ENCODE data around the gene POP4. TPM values are rescaled to one million over a fixed set of nuclear protein-coding genes. Genes with fewer than 3 reads are reported as not detected.
A peak's percentile ranks its signal among the peaks of the same experiment; 100 is the strongest.
"Not testable (repeated sequence)": the region's sequence is repeated elsewhere in the genome, so short reads cannot be mapped to it uniquely, and the experiment has no call there.

The POP4 gene
- polyA plus RNA-seq, 5 donors = 47.1 to 62.6 (median 54.6) TPM

DNA sequence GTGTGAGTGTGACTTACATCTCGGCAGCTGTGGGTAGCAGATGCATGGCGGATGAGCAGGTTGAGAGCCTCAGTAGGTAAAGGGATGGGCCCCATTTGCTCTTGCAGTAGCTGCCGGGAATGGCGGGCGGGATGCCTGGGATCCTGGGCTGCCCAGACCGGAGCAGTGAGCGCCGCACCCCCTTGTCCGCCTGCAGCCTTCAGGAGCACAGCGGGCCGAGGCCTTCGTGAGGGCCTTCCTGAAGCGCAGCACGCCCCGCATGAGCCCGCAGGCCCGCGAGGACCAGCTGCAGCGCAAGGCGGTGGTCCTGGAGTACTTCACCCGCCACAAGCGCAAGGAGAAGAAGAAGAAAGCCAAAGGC lies 4.1 kb downstream of the POP4 start:
- no peak for DNase-seq

DNA sequence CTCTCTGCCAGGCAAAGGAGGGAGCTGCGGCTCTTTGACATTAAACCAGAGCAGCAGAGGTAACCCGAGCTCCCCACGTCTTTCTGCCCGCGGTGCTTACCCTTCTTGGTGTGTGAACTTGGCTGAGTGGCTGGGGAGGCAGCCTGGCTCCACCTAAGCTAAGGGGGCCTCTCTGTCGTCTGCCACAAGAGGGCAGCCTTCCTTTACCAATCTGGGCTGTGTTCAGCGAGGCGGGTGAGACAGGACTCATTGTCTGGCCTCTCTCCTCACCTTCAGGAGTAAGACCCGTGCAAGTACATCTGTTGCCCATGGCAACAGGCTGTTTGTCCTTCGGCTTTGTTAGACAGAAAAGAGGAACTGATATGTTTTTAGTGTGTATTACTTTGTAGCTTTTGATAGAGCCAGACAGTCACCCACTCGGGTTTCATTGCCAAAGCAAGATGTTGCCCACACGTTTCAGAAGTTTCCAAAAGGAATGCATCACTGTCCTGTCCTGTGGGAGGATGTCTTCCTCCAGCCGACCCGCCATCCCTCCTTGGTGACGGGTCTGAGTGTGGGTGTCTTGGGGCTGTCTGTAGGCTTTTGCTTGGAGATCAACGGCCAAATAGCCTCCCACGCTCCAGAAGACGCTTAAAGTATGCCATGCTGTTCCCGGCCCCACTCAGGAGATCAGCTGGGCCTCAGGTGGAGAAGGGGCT lies 4.6 kb downstream of the POP4 start:
- peak; percentile 48 to 58 for DNase-seq

- no peak for DNase-seq
These were observed 6.0 kb downstream of the POP4 start for GRCh38 chr19:29612121-29612520.

- no peak for DNase-seq
These were observed 6.9 kb downstream of the POP4 start for GRCh38 chr19:29612801-29613595.

- no peak for DNase-seq
These were observed 8.0 kb downstream of the POP4 start for GRCh38 chr19:29614046-29614445.

- DNase-seq = no peak
These were observed 8.7 kb downstream of the POP4 start for GRCh38 chr19:29614780-29615179.

- no peak for DNase-seq
These were observed 9.9 kb downstream of the POP4 start for GRCh38 chr19:29615891-29616425.

- no peak for DNase-seq
These were observed 10.5 kb downstream of the POP4 start for GRCh38 chr19:29616541-29616940.

DNA sequence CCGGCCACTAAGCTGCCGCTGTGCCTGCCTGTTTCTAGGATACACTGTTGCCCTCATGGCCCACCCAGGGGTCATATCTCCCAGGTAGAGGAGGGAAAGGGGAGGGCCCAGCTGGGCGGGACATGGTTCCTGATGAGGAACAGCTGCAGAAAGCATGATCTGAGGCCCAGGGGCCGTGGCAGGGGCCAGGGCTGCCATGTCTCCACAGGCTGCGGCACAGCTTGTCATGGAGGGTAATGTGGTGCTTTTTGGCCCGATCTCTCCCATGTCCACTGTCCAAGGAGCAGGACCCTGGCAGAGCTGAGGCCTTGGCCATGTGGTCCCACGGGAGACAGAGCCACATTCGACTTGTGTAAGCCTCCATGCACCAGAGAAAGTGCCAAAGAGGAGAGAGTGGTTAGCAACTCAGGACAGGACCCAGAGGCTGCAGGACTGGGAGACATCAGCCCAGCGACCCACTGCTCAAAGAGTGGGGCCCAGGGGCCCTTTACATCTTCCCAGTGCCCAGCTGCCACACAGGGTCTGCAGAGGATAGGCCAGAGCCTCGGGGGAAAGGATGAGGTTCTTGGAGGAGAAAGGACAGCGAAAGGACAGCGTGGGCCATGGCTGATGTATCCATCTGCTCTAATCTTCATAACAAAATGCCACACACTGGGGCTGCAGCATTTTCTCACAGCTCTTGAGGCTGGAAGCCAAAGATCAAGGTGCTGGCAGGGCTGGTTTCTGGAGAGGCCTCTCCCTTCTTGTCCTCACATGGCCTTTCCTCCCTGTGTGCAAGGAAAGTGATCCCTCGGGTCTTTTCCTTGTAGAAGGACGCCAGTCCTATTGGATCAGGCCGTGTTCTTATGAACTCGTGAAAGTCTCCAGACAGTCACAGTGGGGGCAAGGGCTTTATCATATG lies 11.5 kb downstream of the POP4 start:
- DNase-seq = no peak

DNA sequence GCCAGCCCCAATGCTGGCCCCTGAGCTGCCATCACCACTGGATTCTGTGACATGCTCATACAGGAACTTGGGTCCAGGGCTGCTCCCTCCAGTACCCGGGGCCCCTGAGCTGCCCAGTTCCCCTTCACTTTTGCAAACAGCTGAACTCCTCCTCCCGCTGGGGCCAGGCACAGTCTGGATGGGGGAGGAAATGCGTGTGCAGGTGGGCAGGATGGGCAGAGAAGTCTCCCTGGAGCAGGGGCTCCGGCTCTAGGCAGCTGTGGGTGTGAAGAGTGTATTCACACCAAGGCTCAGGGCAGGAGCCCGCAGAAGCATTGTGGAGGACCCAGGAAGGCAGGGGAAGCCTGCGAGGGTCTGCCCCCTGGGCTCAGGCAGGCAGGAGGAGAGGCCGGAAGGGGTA lies 12.4 kb downstream of the POP4 start:
- DNase-seq = no peak

DNA sequence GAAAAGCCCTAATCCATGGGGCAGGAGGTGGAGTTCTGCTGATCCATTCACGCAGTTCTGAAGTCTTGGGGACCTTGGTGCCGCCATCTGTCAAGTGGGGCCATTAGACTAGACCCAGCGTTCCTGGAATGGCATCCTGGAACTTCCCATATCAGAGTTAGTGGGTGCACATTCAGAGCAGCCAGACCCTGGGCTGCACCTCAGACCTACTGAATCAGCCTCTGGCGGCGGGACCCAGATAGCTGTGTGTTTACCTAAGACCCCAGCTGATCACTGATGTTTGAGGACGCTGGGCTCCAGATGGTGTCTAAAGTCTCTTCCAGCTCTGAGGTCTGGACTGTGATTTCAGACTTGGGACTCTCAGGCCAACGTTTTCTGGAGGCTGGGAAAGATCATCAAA lies 12.8 kb downstream of the POP4 start:
- DNase-seq = no peak

- DNase-seq = no peak
These were observed 14.9 kb downstream of the POP4 start for GRCh38 chr19:29620931-29621351.

DNA sequence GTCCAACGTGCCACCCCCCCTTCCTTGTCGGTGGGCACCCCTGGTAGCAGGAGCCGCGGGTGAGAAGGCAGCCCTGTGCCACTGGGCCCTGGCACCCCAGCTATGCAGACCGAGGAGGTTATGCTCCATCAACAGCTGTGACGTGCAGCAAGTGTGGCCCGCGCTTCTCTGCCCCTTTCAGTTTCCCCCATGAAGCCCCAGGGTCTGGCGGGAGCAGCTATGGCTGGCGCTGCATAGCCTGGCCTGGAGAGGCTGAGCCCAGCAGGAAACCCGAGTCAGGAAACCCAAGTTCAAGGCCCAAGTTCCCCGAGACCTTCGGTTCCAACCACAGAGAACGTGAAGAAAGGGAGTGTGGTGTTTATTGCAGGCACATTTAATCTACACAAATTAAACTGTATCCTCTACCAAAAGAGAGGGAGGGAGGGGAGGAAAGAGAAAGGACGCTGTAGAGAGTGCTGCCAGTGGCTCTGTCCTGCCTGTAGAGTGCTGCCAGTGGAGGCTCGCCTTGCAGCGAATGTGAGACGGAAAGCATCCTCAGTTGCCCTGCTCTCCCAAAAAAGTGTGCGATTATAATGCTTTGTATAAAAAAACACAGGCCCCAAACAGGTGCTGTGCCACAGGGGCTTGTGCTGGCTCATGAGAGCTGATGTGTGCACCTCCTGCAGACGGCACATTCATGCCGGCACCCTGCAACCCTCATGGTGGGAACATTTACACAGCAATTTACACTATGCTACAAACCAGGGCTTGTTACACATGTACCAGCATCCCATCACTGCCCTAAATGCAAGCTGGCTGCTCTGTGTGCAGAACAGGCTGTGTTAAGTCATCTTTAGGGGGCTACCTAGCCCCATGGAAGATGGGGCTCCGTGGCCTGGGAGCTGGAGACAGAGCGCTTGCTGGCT lies 16.3 kb downstream of the POP4 start:
- DNase-seq = no peak

- no peak for DNase-seq
These were observed 17.8 kb downstream of the POP4 start for GRCh38 chr19:29623726-29624488.

DNA sequence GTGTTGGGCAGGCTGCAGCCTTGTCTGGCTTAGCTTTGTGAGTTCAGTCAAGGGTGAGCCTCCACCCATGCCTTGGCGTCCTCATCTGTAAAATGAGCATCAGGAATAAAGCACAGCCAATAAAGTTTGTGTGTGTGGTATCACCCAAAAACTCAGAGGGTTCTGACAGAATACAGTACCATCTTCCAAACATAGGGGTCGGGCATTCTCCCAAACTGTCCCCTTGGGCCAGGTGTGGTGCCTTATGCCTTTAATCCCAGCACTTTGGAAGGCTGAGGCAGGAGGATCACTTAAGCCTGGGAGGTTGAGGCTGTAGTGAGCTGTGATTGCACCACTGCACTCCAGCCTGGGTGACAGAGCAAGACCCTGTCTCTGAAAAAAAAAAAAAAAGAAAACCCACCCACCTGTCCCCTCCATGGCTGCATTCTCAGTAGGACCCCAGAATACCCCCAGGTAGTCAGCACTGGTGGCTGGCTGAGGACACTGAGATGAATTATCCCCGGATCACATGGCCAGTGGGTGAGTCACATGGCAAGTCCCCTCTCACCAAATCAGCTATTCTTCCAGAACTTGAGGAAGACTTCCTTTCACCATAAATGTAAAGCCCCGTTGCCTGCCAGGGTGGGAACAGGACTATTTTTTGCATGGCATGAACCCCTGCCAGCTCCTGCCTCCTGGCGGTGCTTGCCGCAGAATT lies 18.6 kb downstream of the POP4 start:
- DNase-seq = no peak

- no peak for DNase-seq
These were observed 19.1 kb downstream of the POP4 start for GRCh38 chr19:29625186-29625651.

DNA sequence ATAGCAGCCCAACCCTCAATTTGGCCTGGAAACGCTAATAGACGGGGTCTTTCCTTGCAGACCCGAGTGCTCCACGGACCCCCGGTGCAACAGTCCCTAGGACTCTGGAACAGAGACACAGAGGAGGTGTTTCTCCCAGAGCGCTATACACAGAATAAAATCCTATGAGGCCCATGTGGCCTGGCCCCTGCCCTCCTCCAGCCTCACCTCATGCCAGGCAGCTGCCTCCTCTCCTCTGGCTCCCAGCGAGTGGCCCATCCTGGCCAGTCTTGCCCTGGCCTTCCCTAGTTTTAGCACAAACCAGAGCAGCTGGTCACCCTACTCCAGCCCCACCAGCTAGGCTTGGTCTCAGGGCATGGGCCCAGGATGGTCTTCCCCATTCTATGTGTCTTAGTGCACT lies 20.3 kb downstream of the POP4 start:
- DNase-seq = no peak

DNA sequence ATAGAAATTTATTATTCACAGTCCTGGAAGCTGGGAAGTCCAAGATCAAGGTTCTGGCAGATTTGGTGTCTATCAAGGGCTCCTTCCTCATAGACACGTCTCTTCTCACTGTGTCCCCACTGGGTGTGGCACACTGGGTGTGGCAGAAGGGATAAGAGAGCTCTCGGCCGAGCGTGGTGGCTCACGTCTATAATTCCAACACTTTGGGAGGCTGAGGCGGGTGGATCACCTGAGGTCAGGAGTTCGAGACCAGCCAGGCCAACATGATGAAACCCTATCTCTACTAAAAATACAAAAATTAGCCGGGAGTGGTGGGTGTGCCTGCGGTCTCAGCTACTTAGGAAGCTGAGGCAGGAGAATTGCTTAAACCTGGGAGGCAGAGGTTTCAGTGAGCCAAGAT lies 20.7 kb downstream of the POP4 start:
- DNase-seq = not testable (repeated sequence)

DNA sequence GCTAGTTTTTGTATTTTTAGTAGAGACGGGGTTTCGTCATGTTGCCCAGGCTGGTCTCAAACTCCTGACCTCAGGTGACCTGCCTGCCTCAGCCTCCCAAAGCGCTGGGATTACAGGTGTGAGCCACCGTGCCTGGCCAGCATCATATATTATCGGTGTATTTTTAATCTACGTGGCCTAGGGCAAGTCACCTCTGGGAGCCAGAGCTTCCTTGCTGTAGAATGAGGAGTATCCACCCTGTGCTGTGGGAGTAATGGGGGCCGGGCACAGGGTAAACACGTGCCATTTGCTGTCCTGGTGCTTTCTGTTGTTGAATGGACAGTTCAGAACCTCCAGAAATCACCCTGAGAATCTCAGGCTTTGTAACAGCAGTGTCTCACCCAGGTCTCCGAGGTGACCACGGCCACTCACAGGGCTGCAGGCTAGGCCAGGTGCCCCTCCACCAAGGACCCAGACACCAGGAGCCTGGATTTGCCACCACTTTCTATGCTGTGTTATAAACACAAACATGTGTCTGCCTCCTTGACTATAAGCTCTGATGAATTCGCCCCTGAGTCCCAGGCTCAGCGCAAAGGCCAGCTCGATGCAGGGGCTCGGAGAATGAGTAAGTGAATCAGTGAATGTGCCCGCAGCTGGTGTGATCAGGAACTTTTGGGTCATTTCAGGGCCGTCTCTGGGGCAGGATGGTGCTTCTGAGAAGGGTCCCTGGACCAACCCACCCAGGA lies 22.7 kb downstream of the POP4 start:
- DNase-seq = no peak
